GM21390 (cell line): Measurements from ENCODE around the gene SYK.

Source experiments
- ATAC-seq: cut with Tn5 transposase; IDR thresholded peaks from one replicate; pipeline ENCODE4 v1.9.1; 2021; ENCODE audit not compliant: unreplicated experiment

The SYK gene

GRCh38 chr9:90939351-90939750, 137.7 kb downstream of the SYK start:
- no peak for ATAC-seq

- ATAC-seq, result no peak
These were observed 138.7 kb downstream of the SYK start for GRCh38 chr9:90940280-90940679.

GRCh38 chr9:90941661-90942060, 140.0 kb downstream of the SYK start:
- ATAC-seq, result no peak

- ATAC-seq, result no peak
These were observed 140.9 kb downstream of the SYK start for GRCh38 chr9:90942555-90942954.

DNA sequence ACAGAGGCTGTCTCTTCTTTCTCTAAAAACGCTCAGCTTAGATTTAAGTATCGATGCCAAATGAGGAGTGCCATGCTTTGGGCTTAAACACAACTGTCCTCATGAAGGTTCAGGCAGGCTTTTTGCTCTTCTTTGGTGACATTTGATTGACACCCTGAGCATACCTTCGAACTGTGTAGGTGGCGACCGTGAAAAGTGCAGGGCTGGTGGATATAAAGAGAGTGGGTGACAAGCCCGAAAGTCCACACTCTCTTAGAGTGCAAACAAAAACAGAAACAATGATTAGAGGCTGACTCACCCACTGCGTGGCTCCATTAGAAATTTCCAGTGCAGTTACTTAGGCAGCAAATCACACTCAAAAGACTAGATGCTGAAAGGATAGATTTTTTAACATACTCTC, 141.7 kb downstream of the SYK start:
- ATAC-seq, result no peak

DNA sequence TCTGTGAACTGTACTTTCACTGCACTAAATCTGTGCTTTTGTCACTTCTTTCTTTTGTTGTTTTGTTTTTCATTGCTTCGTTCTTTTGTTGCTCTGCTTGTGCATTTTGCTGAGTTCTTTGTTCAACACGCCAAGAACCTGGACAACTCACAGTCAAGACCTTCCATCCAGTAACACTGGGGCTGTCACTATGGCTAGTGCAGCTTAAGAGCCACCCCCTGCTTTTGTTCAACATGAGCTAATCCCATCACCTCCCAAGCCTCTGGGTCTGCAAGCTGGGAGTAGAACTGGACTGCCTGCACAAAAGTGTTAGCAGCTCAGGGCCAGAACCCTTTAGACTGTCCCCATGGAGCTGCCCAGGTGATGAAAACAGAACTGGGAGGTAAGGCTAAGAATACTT, 143.7 kb downstream of the SYK start:
- no peak for ATAC-seq

GRCh38 chr9:90946982-90947381, 145.4 kb downstream of the SYK start:
- ATAC-seq, result no peak
